ENCODE measurements around the gene BEND3. TPM values are rescaled to one million over a fixed set of nuclear protein-coding genes. Genes with fewer than 3 reads are reported as not detected.
"Not testable (repeated sequence)": the region's sequence is repeated elsewhere in the genome, so short reads cannot be mapped to it uniquely, and the experiment has no call there.

BEND3 gene
- total RNA-seq: 1 to 10 TPM; 5.0 to 5.5 TPM

- CTCF ChIA-PET: interaction anchor here (0.8 to 1.2 kb wide), 4 partner anchors 10 to 959 kb away, joined by 3 to 4 read pairs (median 4); no protein-coding TSS in a partner anchor
- POLR2A ChIA-PET: interaction anchor here (0.7 kb wide), 1 partner anchor 17 kb away, joined by 3 read pairs; no protein-coding TSS in a partner anchor
- peak; percentile 25 for ATAC-seq
- H3K27ac Mint-ChIP-seq: peak within 1 kb of the TSS; percentile 60
- peak within 1 kb of the TSS; percentile 71 for H3K4me3 Mint-ChIP-seq
- peak; percentile 53 for DNase-seq
- no peaks in the 10 kb centered on the region for H3K36me3 Mint-ChIP-seq (ENCODE audit: low read depth)
- H3K27me3 Mint-ChIP-seq: peaks cover 5% of the 10 kb centered on the region
- H3K9me3 Mint-ChIP-seq (ENCODE audit: low read depth): no peaks in the 10 kb centered on the region
- intact Hi-C loops (cut with DNase I, micrococcal nuclease): loop anchor here (1.0 to 10.0 kb wide), 7 partner anchors 48 to 840 kb away; partner anchors contain the start of genes MTRES1 (in 2 of the 2), ATG5 (in 1 of the 2), SEC63 (in 1 of the 2) and SOBP (in 1 of the 2)
- H3K4me1 Mint-ChIP-seq: peaks cover 21% of the 10 kb centered on the region
These were observed at the start of gene BEND3 for GRCh38 chr6:107114926-107115694. BEND3 (minus strand) TSS chr6:107115515; CDS start chr6:107099285, 16,230 bp downstream.

- H3K9me3 Mint-ChIP-seq (ENCODE audit: low read depth); DNase-seq; H3K4me1 Mint-ChIP-seq; H3K27me3 Mint-ChIP-seq; POLR2A ChIA-PET; ATAC-seq; intact Hi-C loops (cut with DNase I, micrococcal nuclease); H3K4me3 Mint-ChIP-seq; H3K36me3 Mint-ChIP-seq (ENCODE audit: low read depth); CTCF ChIA-PET; H3K27ac Mint-ChIP-seq: not testable (repeated sequence)
These were observed 49.0 kb upstream of the BEND3 start for GRCh38 chr6:107164299-107164698.

GRCh38 chr6:107161521-107161920, 46.2 kb upstream of the BEND3 start:
- Mint-ChIP-seq H3K36me3 (ENCODE audit: low read depth) (no peaks in the 10 kb centered on the region), H3K4me3 (no peak overlapping the region), H3K9me3 (ENCODE audit: low read depth) (no peaks in the 10 kb centered on the region), H3K27me3 (no peaks in the 10 kb centered on the region), H3K27ac (no peak overlapping the region), H3K4me1 (no peaks in the 10 kb centered on the region)
- no peak for DNase-seq
- no peak for ATAC-seq
- intact Hi-C loops (cut with DNase I, micrococcal nuclease): no loop called here
- ChIA-PET CTCF (no interaction called here), POLR2A (no interaction called here)

- no peaks in the 10 kb centered on the region for H3K36me3 Mint-ChIP-seq (ENCODE audit: low read depth)
- POLR2A ChIA-PET: no interaction called here
- H3K27ac Mint-ChIP-seq: no peak overlapping the region
- ATAC-seq: no peak
- H3K27me3 Mint-ChIP-seq: no peaks in the 10 kb centered on the region
- no peak for DNase-seq
- intact Hi-C loops (cut with DNase I, micrococcal nuclease): no loop called here
- no peak overlapping the region for H3K4me3 Mint-ChIP-seq
- CTCF ChIA-PET: no interaction called here
- H3K9me3 Mint-ChIP-seq (ENCODE audit: low read depth): no peaks in the 10 kb centered on the region
- H3K4me1 Mint-ChIP-seq: no peaks in the 10 kb centered on the region
These were observed 41.3 kb upstream of the BEND3 start for GRCh38 chr6:107156617-107157016.

GRCh38 chr6:107154801-107155160, 39.5 kb upstream of the BEND3 start:
- H3K36me3 Mint-ChIP-seq (ENCODE audit: low read depth): no peaks in the 10 kb centered on the region
- POLR2A ChIA-PET: no interaction called here
- DNase-seq: no peak
- intact Hi-C loops (cut with DNase I, micrococcal nuclease): no loop called here
- CTCF ChIA-PET: interaction anchor here (0.6 to 0.8 kb wide), 2 partner anchors 24 to 549 kb away, joined by 3 read pairs; no protein-coding TSS in a partner anchor
- ATAC-seq: no peak
- no peak overlapping the region for H3K4me3 Mint-ChIP-seq
- no peak overlapping the region for H3K27ac Mint-ChIP-seq
- H3K27me3 Mint-ChIP-seq: no peaks in the 10 kb centered on the region
- H3K9me3 Mint-ChIP-seq (ENCODE audit: low read depth): no peaks in the 10 kb centered on the region
- H3K4me1 Mint-ChIP-seq: no peaks in the 10 kb centered on the region

GRCh38 chr6:107154131-107154800, 39.0 kb upstream of the BEND3 start:
- POLR2A ChIA-PET: no interaction called here
- H3K4me3 Mint-ChIP-seq: no peak overlapping the region
- no peak overlapping the region for H3K27ac Mint-ChIP-seq
- no peaks in the 10 kb centered on the region for H3K27me3 Mint-ChIP-seq
- no peaks in the 10 kb centered on the region for H3K4me1 Mint-ChIP-seq
- H3K36me3 Mint-ChIP-seq (ENCODE audit: low read depth): no peaks in the 10 kb centered on the region
- CTCF ChIA-PET: interaction anchor here (0.6 to 0.8 kb wide), 2 partner anchors 25 to 549 kb away, joined by 3 read pairs; no protein-coding TSS in a partner anchor
- intact Hi-C loops (cut with DNase I, micrococcal nuclease): no loop called here
- no peak for ATAC-seq
- no peaks in the 10 kb centered on the region for H3K9me3 Mint-ChIP-seq (ENCODE audit: low read depth)
- no peak for DNase-seq

GRCh38 chr6:107152638-107153430, 37.5 kb upstream of the BEND3 start:
- POLR2A ChIA-PET: interaction anchor here (0.6 kb wide), 1 partner anchor 43 kb away, joined by 3 read pairs; no protein-coding TSS in a partner anchor
- H3K9me3 Mint-ChIP-seq (ENCODE audit: low read depth): no peaks in the 10 kb centered on the region

GRCh38 chr6:107144666-107145065, 29.4 kb upstream of the BEND3 start:
- Mint-ChIP-seq H3K9me3 (ENCODE audit: low read depth) (no peaks in the 10 kb centered on the region), H3K36me3 (ENCODE audit: low read depth) (no peaks in the 10 kb centered on the region), H3K27me3 (no peaks in the 10 kb centered on the region), H3K4me3 (no peak overlapping the region), H3K4me1 (no peaks in the 10 kb centered on the region), H3K27ac (no peak overlapping the region)
- ChIA-PET POLR2A (no interaction called here), CTCF (interaction anchor here (0.6 kb wide), 1 partner anchor 11 kb away, joined by 3 read pairs; no protein-coding TSS in a partner anchor)
- intact Hi-C loops (cut with DNase I, micrococcal nuclease): no loop called here
- ATAC-seq: no peak
- DNase-seq: no peak

More at GRCh38 chr6:107152638-107153430, 37.5 kb upstream of the BEND3 start:
- Mint-ChIP-seq H3K4me1 (no peaks in the 10 kb centered on the region), H3K36me3 (ENCODE audit: low read depth) (no peaks in the 10 kb centered on the region), H3K4me3 (no peak overlapping the region), H3K27me3 (no peaks in the 10 kb centered on the region), H3K27ac (no peak overlapping the region)
- DNase-seq (no peak), ATAC-seq (no peak)
- intact Hi-C loops (cut with DNase I, micrococcal nuclease): no loop called here
- CTCF ChIA-PET: interaction anchor here (1.4 kb wide), 1 partner anchor 20 kb away, joined by 4 read pairs; no protein-coding TSS in a partner anchor

GRCh38 chr6:107144014-107144413, 28.7 kb upstream of the BEND3 start:
- Mint-ChIP-seq H3K36me3 (ENCODE audit: low read depth) (no peaks in the 10 kb centered on the region), H3K27ac (no peak overlapping the region), H3K27me3 (no peaks in the 10 kb centered on the region), H3K4me3 (no peak overlapping the region), H3K9me3 (ENCODE audit: low read depth) (no peaks in the 10 kb centered on the region), H3K4me1 (no peaks in the 10 kb centered on the region)
- no peak for DNase-seq
- no peak for ATAC-seq
- ChIA-PET CTCF (no interaction called here), POLR2A (no interaction called here)
- intact Hi-C loops (cut with DNase I, micrococcal nuclease): no loop called here

GRCh38 chr6:107140581-107140980, 25.3 kb upstream of the BEND3 start:
- no peaks in the 10 kb centered on the region for H3K36me3 Mint-ChIP-seq (ENCODE audit: low read depth)
- ChIA-PET POLR2A (no interaction called here), CTCF (no interaction called here)
- intact Hi-C loops (cut with DNase I, micrococcal nuclease): no loop called here
- H3K27me3 Mint-ChIP-seq: no peaks in the 10 kb centered on the region
- ATAC-seq (no peak), DNase-seq (no peak)
- H3K27ac Mint-ChIP-seq: no peak overlapping the region
- H3K9me3 Mint-ChIP-seq (ENCODE audit: low read depth): no peaks in the 10 kb centered on the region
- no peaks in the 10 kb centered on the region for H3K4me1 Mint-ChIP-seq
- H3K4me3 Mint-ChIP-seq: no peak overlapping the region

GRCh38 chr6:107136324-107136723, 21.0 kb upstream of the BEND3 start:
- H3K27me3 Mint-ChIP-seq; POLR2A ChIA-PET; ATAC-seq; H3K27ac Mint-ChIP-seq; H3K36me3 Mint-ChIP-seq (ENCODE audit: low read depth); H3K9me3 Mint-ChIP-seq (ENCODE audit: low read depth); CTCF ChIA-PET; H3K4me3 Mint-ChIP-seq; H3K4me1 Mint-ChIP-seq; intact Hi-C loops (cut with DNase I, micrococcal nuclease); DNase-seq: not testable (repeated sequence)

Data from activated CD4-positive, alpha-beta T cell treated with anti-CD3 and anti-CD28 coated beads for 36 hours (primary cell).